GM18520 (cell line): ENCODE results near the gene APEH.

Experiments used
- ATAC-seq: cut with Tn5 transposase; IDR thresholded peaks from one replicate; pipeline ENCODE4 v1.9.1; 2021; ENCODE audit not compliant: unreplicated experiment

Gene APEH

GRCh38 chr3:49650177-49650576, 24.0 kb upstream of the APEH start:
- no peak for ATAC-seq

- ATAC-seq = no peak
These were observed 23.5 kb upstream of the APEH start for GRCh38 chr3:49650637-49651036.

- ATAC-seq = no peak
These were observed 21.8 kb upstream of the APEH start for GRCh38 chr3:49652218-49652902.

- ATAC-seq = no peak
These were observed 21.2 kb upstream of the APEH start for GRCh38 chr3:49652903-49653415.

DNA sequence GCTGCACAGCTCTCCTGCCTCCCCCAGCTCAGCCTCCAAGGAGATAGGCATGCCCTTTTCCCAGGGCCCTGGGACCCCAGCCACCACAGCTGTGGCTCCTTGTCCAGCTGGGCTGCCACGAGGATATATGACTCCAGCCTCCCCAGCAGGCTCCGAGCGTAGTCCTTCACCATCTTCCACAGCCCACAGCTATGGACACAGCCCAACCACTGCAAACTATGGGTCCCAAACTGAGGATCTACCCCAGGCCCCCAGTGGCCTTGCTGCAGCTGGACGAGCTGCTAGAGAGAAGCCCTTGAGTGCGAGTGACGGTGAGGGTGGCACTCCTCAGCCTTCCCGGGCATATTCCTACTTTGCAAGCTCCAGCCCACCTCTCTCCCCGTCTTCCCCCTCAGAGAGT, 20.5 kb upstream of the APEH start:
- ATAC-seq = no peak

GRCh38 chr3:49654176-49654825, 19.9 kb upstream of the APEH start:
- ATAC-seq = no peak

DNA sequence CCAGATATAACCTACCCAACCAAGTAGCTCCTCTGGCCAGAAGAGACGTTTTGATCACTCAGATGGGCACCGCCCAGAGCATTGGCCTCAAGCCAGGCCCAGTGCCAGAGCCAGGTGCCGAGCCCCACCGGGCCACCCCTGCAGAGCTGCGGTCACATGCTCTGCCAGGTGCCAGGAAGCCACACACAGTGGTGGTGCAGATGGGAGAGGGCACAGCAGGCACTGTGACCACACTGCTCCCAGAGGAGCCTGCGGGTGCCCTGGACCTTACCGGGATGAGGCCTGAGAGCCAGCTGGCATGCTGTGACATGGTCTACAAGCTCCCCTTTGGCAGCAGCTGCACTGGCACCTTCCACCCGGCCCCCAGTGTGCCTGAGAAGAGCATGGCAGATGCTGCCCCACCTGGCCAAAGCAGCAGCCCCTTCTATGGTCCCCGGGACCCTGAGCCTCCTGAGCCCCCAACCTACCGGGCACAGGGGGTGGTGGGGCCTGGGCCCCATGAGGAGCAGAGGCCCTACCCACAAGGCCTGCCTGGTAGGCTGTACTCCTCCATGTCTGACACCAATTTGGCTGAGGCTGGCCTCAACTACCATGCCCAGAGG, 19.1 kb upstream of the APEH start:
- ATAC-seq = no peak

GRCh38 chr3:49655731-49656285, 18.3 kb upstream of the APEH start:
- ATAC-seq = no peak

GRCh38 chr3:49656541-49657112, 17.5 kb upstream of the APEH start:
- ATAC-seq = no peak

- no peak for ATAC-seq
These were observed 16.8 kb upstream of the APEH start for GRCh38 chr3:49657208-49657915.

DNA sequence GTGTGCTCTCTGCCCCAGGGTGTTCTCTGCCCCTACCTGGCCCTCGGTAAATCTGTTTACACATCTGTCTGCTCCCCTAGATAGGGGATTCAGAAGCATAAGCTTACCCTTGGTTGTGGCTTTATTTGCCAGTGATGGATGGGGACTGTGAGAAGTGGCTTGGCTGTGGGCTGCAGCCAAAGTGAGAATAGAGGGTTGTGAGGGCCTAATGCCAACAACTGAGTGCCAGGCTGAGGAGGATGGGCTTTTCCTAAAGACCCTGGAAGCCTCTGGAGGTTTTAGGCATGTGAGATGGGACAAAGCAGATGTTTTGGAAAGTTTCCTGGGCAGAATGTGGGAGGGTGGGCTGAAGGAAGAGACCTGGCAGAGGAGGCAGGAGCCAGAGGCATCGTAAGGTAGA, 15.4 kb upstream of the APEH start:
- no peak for ATAC-seq

DNA sequence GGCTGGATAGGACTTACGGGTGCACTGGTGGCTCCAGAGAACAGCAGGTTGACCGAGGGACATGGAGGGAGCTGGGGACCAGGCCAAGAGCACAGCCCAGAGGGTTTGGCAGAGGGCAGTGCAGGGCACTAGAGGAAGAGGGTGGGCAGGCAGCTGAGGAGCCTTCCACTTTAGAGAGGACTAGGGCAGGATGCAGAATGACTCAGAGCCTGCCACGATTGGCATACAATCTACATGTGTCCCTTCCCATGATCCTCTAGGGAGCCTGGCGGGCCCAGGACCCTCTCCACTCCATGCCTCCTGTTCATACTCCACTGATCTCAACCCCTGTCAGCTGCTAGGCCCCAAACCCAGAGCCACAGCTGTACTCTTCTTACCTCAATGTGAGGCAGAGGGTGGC, 14.4 kb upstream of the APEH start:
- ATAC-seq = no peak

GRCh38 chr3:49661281-49661680, 12.9 kb upstream of the APEH start:
- no peak for ATAC-seq

DNA sequence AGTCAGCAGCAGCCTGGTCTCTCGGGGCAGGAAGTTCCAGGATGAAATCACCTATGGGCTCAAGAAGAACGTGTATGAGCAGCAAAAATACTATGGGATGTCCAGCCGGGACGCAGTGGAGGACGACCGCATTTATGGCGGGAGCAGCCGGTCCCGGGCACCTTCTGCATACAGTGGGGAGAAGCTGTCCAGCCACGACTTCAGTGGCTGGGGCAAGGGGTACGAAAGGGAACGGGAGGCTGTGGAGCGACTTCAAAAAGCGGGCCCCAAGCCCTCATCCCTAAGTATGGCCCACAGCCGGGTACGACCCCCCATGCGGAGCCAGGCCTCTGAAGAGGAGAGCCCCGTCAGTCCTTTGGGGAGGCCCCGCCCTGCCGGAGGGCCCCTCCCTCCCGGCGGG, 12.1 kb upstream of the APEH start:
- no peak for ATAC-seq

GRCh38 chr3:49662720-49663413, 11.3 kb upstream of the APEH start:
- ATAC-seq = no peak

DNA sequence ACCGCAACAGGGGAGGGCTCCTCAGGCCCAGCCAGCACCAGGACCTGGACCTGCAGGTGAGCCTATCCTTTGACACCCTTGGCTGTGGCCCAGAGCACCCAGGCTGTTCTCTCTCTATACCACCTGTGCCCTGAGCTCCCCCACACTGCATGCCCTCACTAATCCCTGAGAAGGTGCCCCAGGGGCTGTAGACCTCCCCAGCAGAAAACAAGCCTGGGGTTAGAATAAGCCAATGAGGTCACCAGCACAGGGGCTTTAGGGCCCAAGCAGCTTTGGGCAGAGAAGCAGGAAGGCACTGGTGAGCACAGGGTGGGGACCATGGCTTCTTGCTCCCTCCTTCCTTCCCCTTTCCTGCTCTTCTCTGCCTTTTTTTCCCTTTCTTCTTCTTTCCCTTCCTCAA, 10.3 kb upstream of the APEH start:
- ATAC-seq = no peak

DNA sequence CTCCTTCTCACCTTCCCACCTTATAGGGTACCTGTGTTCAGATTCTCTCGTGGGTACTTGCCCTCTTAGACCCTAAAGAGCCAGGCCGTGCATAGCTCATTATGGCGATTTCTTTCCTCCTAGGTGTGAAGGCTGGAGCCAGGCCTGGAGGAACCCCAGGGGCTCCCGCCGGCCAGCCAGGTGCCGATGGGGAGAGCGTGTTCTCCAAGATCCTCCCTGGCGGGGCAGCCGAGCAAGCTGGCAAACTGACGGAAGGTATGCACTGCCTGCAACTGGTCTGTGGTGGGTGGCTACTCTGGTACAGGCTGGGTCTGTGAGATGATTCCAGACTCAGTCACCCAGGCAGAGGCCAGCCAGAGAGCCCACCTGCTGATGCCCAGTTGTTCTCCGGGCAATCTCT, 9.9 kb upstream of the APEH start:
- no peak for ATAC-seq

DNA sequence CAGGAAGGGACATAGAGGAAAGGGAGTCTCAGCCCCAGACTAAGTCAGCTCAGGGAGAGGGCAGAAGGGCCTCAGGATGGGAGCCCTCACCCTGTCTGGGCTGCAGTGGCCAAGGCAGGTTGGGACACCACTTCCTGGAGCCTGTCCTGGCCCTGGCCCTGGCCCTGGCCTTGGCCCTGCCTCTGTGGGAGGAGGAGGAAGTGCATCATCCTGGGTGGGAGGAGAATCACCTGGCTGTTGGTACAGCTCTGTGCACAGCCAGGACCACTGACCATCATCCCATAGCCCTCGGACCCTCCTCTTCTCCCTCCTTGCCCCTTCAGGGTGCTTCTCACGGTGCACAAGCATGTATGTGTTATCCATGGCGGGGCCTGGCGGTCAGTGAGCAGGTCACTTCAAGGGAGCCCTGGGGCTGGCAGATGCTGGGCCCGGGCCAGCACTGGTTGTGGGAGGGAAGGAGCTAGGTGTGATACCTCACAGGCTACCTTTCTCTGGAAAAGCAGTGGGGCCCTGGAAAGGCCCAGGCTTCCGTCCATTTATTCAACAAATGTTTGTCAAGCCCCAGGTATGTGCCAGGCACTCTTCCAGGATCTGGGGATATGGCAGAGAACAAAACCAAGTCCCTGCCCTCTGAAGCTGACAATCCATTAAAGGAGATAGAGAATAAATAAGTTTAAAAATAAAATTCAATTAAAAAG, 8.2 kb upstream of the APEH start:
- no peak for ATAC-seq

DNA sequence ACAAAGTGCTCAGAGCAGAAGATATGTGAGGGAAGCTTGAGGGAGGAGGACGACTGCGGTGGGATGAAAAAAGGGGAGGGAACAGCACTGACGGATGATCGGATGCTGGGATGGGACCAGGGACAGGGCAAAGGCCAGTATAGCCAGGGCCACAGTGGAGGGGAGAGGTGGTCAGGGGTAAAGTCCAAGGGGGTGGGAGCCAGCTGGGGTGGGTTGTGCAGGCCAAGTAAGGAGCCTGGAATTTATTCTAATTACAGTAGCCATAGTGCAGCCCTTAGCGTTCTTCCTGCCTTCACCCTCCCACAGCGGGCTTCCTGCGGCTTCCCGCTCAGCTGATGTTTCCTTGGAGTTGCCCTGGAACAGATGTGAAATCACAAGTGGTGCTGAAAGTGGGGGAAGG, 7.6 kb upstream of the APEH start:
- ATAC-seq = no peak
